GM18498 (cell line): Measurements from ENCODE around the gene SFT2D1.

Source experiments
- ATAC-seq: cut with Tn5 transposase; IDR thresholded peaks from one replicate; pipeline ENCODE4 v1.9.1; 2021; ENCODE audit warnings: mild to moderate bottlenecking, moderate library complexity; ENCODE audit not compliant: unreplicated experiment

SFT2D1 gene

DNA sequence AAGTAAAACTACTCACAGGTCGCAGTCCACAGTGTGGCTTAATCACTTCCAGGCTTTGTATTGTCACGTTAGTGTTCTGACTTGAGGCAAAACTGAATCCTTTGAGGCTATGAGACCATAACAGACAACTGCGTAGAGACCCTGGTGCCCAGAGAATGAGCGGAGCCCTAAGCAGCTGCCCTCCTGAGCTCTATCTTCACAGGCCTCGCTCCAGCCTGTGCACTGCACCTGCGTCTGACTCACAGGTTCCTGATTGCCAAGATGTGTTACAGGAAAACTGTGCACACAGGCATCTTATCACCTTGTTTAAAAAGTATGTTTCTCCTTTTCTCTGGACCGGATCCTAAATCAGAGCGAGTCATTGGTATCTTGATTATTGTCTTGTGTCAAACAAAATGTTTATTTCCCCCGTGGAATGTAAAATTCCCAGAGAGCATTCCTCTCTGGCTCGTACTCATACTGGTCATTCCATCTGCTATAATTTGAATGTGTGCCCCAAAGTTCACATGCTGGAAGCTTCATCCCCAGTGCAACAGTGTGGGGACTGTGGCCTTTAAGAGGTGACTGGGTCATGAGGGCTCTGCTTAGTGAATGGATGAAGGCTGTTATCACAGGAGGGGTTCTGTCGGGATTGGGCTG, 59.8 kb downstream of the SFT2D1 start:
- ATAC-seq, result no peak

DNA sequence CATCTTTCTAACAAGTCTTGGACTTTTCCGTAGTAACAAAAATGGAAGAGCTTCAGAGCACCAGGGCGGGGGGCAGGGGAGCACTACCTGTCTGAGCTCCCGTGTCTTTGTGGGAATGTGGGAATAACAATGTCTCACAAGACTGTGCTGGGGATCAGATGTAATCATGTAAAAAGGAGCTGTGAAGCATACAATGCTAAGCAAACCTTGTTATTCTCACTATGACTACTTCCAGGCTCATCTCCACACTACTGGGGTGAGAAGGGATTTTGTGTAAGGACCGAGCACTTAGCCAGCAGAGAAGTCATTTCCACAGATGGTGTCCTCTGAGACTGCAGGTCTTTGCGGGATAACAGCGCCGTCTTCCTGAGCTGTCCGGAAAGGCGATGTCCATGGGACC, 61.2 kb downstream of the SFT2D1 start:
- ATAC-seq, result no peak

DNA sequence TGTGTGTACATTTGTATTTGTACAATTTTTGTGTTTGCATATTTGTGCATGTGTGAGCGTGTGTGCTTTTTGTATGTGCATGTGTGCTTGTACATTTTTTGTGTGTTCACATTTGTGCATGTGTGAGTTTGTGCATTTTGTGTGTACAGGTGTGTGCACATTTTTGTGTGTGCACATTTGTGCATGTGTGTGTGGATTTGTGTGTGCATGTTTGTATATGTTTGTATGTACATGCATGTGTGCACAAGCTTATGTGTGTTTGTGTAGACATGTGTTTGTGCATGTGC, 63.0 kb downstream of the SFT2D1 start:
- no peak for ATAC-seq

DNA sequence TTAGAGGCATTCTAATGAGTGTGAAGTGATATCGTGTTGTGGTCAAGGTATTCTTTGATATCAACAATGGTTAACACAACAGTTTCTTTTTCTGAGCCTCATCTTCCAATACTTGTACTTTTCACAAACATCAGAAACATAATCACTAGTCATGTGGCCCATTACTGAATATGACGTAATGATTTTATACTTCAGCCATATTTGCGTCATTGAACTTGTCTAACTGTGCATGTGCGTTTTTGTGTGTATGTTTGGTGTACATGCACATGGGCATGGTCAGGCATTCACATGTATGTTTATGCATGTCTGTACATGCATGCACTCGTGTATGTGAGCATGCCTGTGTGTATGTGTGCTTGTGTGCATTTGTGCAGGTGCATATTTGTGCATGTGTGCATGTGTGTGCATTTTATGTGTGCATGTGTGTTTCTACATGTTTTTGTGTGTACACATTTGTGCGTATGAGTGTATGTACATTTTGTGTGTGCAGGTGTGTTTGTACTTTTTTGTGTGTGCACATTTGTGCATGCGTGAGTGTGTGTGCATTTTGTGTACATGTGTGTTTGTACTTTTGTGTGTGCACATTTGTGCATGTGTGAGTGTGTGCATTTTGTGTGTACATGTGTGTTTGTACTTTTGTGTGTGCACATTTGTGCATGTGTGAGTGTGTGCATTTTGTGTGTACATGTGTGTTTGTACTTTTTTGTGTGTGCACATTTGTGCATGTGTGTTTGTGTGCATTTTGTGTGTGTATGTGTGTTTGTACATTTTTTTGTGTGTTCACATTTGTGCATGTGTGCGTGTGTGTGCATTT, 63.6 kb downstream of the SFT2D1 start:
- ATAC-seq, result no peak

DNA sequence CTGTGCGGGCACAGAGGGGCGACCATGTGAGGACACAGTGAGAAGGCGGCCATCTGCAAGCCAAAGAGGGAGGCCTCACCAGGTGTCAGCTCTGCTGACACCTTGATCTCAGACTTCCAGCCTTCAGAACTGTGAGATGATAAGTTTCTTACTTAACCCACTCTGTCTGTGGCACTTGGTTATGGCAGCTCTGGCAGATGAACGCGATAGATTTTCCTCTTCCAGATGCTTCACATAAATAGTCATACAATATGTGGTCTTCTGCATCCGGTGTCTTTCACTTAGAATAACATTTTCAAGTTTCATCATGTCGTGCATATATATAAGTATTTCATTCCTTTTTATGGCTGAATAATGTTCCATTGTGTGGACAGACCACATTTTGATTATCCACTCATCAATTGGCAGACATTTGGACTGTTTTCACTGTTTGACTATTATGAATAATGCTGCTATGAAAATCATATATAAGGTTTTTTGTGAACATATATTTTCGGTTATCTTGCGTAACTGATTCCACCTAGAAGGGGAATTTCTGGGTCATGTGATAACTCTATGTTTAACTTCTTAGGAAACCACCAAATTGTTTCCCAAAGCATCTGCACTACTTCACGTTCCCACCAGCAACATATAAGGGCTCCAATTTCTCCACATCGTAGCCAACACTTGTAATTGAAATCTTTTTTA, 64.3 kb downstream of the SFT2D1 start:
- ATAC-seq, result no peak

DNA sequence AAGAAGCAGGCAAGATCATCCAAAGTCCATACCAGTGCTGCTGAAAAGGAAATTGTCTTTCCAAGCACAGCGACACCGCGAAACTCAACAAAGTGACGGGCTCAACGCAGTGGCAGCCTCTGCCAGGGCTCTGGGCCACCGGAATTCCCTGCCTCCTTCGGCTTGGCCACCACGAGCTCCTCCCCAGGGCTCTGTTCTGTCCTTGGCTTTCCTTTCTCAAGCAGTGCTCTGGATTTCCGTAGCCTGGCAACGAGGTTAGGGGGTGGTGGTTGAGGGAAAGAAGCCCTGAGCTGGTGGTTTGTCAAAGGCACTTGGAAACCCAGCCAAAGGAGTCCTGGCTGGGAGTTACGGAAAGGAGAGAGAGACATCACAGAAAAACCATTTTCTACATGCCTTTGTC, 65.3 kb downstream of the SFT2D1 start:
- ATAC-seq, result no peak

DNA sequence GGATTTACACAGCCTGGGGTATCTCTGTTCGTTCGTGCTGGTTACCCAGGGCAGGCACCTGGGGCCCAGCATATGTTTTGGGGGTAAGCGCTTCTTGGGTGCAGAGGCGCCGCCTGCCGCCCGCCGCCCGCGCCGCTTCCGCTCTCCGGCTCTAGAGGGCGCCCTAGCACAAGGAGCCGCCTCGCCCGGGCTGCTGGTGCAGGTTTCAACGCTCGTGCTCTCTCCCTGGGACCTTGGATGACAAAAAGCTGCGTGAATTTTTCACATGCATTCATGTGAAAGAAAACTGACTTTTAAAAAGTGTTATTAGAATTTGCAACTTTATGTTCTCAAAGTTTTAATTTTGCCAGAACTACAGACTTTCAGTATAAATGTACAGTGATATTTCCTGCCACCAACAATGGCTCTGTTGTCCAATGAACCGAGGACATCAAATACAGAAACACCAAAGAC, 66.6 kb downstream of the SFT2D1 start:
- peak; percentile 88 for ATAC-seq

DNA sequence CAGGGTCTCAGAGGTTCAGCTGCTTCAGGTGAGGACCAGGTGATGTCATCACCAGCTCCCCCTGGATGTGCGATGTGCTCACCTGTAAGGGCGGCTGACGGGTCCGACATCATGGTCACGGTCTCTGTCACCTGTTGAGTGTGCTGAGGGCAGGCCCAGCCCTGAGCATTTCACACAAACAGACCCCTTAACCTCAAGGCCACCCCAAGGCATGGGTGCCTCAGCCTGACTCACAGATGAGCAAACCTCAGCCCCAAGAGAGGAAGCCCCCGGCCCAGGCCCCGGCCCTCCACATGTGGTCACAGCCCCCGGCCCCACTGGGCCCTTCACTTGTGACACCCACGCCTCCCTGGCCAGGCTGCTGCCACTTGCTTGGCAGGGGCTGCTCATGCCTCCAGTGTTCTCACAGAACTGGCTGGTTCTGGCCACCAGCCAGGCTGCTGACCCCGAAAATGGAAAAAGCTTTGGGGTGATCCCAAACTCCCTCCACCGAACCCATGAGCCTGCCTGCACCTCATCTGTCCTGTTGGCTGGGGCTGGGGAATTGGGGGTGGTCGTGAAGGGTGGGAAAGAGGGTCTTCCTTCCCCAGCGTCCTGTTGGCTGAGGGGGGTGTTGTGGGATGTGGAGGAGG, 67.5 kb downstream of the SFT2D1 start:
- ATAC-seq, result no peak

DNA sequence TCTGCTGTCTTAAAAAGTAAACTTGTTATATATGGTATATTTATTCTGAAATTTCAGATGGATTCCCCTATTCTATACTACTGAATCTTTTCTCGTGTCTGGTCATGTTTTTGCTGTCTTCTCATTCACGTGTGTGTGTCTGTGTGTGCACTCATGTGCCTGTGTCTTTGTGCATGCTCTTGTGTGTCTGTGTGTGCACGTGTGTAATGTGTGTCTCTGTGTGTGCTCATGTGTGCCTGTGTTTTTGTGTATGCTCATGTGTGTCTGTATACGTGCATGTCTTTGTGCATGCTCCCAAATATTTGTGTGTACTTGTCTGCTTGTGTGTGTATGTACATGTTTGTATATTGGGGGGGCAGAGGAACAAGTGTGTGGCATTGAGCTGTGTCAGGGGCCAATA, 68.2 kb downstream of the SFT2D1 start:
- no peak for ATAC-seq

DNA sequence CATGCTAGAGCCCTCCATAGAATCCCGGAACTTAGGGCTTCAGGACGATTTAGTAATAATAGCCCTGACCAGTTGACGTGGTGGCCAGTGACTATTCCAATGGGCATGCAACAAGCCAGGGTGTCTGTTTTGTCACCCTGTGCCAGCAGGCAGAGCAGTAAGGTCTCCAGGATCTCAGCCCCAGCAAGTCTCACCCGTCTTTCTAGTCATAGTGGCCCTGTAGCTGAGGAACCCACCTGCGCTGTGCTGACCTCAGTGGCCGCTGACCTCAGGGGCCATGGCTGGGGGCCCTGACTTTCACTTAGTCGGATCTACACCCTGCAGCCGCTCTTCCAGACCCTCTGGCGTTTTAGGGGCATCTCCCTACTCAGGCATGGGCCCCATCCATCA, 71.0 kb downstream of the SFT2D1 start:
- no peak for ATAC-seq

DNA sequence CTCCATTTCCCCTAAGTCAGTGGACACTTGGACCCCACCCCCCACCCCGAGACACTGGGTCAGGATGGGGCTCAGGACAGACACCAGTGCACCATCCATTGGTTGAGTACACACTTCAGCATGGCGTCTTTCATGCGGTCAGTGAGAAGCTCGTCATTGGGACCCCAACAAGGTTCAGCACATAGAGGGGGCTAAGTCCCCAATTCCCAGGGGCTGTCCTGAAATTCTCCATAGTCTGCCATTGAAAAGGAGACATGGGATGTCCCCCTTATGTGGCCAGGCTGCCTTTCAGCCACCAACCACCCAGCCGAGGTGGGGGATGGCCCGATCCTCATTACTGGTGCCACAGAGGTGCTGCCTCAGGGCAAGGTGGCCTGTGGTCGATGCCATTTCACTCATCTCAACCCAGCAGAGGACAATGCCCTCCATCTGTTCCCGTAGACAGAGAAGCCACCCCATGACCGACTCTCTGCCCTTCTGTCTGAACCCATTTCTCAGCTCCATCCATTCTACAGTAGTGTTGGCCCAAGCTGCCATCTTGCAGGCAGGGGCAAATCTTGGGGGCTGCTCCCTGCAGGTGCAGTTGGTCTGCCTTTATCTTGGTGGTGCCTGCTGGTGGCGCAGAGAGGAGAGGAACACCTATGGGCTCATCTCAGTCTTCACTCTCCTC, 71.5 kb downstream of the SFT2D1 start:
- ATAC-seq, result no peak
